Mammary epithelial cell (primary cell): Measurements from ENCODE around the gene CAPS2.

Source experiments
- EZH2 ChIP-seq: IDR thresholded peaks from 2 replicates; pipeline ENCODE4 v1.6.1; 2012; ENCODE audit warnings: low read length, inconsistent platforms, borderline replicate concordance
- TF ChIP-seq, protein P1 (sequence below), 2 donors: IDR thresholded peaks in 1 of 2; conservative IDR thresholded peaks in 1 of 2; 2 replicates each; pipeline ENCODE4 v1.5.1; 2011 to 2012; ENCODE audit warnings: inconsistent platforms in 2 of 2, low read length in 2 of 2, mild to moderate bottlenecking in 2 of 2, control low read depth in 1 of 2, low read depth in 1 of 2; ENCODE audit not compliant: insufficient read depth in 1 of 2; ENCODE audit errors: extremely low read depth in 1 of 2

DNA sequence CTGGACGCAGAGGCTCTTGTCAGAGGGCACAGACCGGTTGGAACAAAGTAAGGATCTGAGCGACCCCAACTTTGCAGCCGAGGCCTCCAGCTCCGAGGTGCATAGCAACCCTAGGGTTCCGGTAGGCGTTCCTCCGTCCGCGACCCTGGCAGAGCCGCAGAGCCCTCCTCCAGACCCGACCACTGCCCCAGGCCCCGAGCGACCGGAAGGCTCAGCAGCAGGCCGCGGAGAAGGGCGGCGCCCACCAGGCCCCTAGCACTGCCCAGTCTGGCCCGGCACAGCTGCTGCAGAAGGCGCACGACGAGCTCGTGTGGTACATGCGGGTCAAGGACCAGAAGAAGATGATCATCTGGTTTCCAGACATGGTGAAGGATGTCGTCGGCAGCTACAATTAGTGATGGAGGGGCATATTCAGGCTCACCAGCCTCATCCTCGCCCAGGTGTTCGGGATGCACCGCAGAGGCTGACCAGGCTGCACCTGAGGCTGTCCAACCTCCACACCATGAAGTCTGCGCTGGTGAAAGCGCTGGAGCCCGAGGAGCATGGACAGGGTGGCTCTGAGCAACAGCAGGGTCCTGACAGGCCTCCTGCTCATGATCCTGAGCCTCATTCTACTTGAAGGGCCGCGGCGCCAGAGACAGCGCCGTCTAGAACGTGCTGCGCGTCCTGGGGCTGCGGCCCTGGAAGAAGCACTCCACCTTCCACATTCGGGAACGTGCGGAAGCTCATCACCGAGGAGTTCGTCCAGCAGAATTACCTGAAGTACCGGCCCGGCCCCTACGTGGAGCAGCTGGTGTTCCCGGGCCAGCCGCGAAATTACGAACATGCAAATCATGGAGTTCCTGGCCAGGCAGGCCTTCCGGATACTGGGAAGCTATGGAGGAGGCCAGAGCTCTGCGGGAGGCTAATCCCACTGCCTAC is 24.5 kb downstream of the CAPS2 start:
- TF ChIP-seq, protein P1, sequence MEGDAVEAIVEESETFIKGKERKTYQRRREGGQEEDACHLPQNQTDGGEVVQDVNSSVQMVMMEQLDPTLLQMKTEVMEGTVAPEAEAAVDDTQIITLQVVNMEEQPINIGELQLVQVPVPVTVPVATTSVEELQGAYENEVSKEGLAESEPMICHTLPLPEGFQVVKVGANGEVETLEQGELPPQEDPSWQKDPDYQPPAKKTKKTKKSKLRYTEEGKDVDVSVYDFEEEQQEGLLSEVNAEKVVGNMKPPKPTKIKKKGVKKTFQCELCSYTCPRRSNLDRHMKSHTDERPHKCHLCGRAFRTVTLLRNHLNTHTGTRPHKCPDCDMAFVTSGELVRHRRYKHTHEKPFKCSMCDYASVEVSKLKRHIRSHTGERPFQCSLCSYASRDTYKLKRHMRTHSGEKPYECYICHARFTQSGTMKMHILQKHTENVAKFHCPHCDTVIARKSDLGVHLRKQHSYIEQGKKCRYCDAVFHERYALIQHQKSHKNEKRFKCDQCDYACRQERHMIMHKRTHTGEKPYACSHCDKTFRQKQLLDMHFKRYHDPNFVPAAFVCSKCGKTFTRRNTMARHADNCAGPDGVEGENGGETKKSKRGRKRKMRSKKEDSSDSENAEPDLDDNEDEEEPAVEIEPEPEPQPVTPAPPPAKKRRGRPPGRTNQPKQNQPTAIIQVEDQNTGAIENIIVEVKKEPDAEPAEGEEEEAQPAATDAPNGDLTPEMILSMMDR (conservative IDR thresholded peaks at IDR 0.05 in 1 of 2, IDR thresholded peaks at IDR 0.05 in 1 of 2; ENCODE audit: extremely low read depth in 1 of 2, insufficient read depth in 1 of 2, low read depth in 1 of 2, low read length in 2 of 2), result no peak
- TF ChIP-seq EZH2, result no peak
